Endodermal cell (in vitro differentiated cells): Measurements from ENCODE around the gene PCDHGC3. TPM values are rescaled to one million over a fixed set of nuclear protein-coding genes. Genes with fewer than 3 reads are reported as not detected.
A peak's percentile ranks its signal among the peaks of the same experiment; 100 is the strongest.

Experiments
- DNase-seq: peaks from one replicate; pipeline ENCODE4 v3.0.0-alpha.2; 2017
- H3K27ac ChIP-seq: 2 replicates; pipeline ENCODE4 v1.5.1; 2013; ENCODE audit warnings: mild to moderate bottlenecking, low read depth, low read length, moderate library complexity
- H3K27me3 ChIP-seq: 2 replicates; pipeline ENCODE4 v1.6.1; 2013; ENCODE audit warnings: mild to moderate bottlenecking, low read length, moderate library complexity; ENCODE audit not compliant: insufficient read depth, control insufficient read depth, poor library complexity, severe bottlenecking
- H3K36me3 ChIP-seq: 2 replicates; pipeline ENCODE4 v1.7.0; 2013; ENCODE audit warnings: mild to moderate bottlenecking, low read length, moderate library complexity; ENCODE audit not compliant: control insufficient read depth, insufficient read depth
- H3K4me1 ChIP-seq: one replicate; pipeline ENCODE4 v1.7.0; 2013; ENCODE audit warnings: low read length; ENCODE audit not compliant: control insufficient read depth, insufficient read depth
- H3K4me3 ChIP-seq: 2 replicates; pipeline ENCODE4 v1.5.1; 2013; ENCODE audit warnings: mild to moderate bottlenecking, low read length, moderate library complexity
- H3K9ac ChIP-seq: 2 replicates; pipeline ENCODE4 v1.6.1; 2013; ENCODE audit warnings: mild to moderate bottlenecking, low read length, moderate library complexity; ENCODE audit not compliant: poor library complexity, severe bottlenecking; ENCODE audit errors: extremely low read depth
- H3K9me3 ChIP-seq: 2 replicates; pipeline ENCODE4 v1.6.1; 2013; ENCODE audit warnings: mild to moderate bottlenecking, low read length, moderate library complexity; ENCODE audit not compliant: control insufficient read depth
- H3K27ac Mint-ChIP-seq: 2 replicates; pipeline ENCODE4 v1.8.0; 2020; ENCODE audit warnings: mixed read lengths
- H3K27me3 Mint-ChIP-seq: 2 replicates; pipeline ENCODE4 v1.8.0; 2021; ENCODE audit warnings: mild to moderate bottlenecking, mixed read lengths; ENCODE audit not compliant: insufficient read depth
- H3K36me3 Mint-ChIP-seq: 2 replicates; pipeline ENCODE4 v1.8.0; 2020; ENCODE audit warnings: low read depth, mixed read lengths
- H3K4me1 Mint-ChIP-seq: 2 replicates; pipeline ENCODE4 v1.8.0; 2020; ENCODE audit warnings: mixed read lengths
- H3K4me3 Mint-ChIP-seq: 2 replicates; pipeline ENCODE4 v1.8.0; 2020; ENCODE audit warnings: mild to moderate bottlenecking, moderate library complexity, mixed read lengths
- H3K9me3 Mint-ChIP-seq: 2 replicates; pipeline ENCODE4 v1.8.0; 2020; ENCODE audit warnings: mild to moderate bottlenecking, mixed read lengths
- CTCF ChIP-seq: fragments of 200-600 bp; sonication (generic); conservative IDR thresholded peaks from 2 replicates; pipeline ENCODE4 v1.5.0; 2021; ENCODE audit warnings: antibody characterized with exemption, mild to moderate bottlenecking
- WGBS, 2 experiments: methylation state at CpG; one replicate each; pipeline versions ENCODE4 v1.1.5 to v1.1.7; 2013; ENCODE audit warnings: missing lambda C conversion rate in 2 of 2, mixed read lengths in 1 of 2; ENCODE audit not compliant: insufficient coverage in 1 of 2, insufficient read length in 1 of 2; 5-methylcytosine and 5-hydroxymethylcytosine counted together
- total RNA-seq, 2 donors: library from RNA; stranded (reverse); fragmentation: NEBNext Ultra II Directional in 1 of 2; extraction: Animal tissue kit (Norgen Biotek cat#: 25700) in 1 of 2; gene quantifications; 2 replicates in 1 of 2; 3 replicates in 1 of 2; pipeline ENCODE4 v1.2.1, GENCODE V29; 2021

Gene PCDHGC3
- total RNA-seq, 2 donors from 2014 or later, result 13.9 to 27.6 TPM

DNA sequence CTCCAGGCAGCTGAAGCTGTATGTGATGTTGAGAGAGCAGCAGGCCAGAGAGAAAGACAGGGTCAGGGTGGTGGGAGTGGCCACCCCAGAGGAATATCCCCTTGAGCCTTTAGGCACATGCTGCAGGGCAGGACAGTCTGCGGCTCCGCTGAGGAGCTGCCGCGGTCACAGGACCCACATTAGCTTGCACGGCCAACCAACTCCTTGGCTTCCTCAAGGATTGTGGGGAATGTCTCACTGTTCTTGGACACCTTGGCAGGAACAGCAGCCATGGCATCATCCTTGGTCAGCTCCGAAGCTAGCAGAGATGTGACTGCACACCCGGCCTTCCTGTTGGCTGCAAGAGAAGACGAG is 40.9 kb downstream of the PCDHGC3 start:
- Mint-ChIP-seq H3K4me3 (no peak overlapping the region), H3K4me1 (peaks cover 36% of the 10 kb centered on the region), H3K36me3 (peaks cover 54% of the 10 kb centered on the region), H3K9me3 (no peaks in the 10 kb centered on the region), H3K27ac (no peak overlapping the region), H3K27me3 (peaks cover 6% of the 10 kb centered on the region)
- H3K27me3 ChIP-seq, result no peaks in the 10 kb centered on the region
- H3K9ac ChIP-seq, result no peak overlapping the region
- H3K36me3 ChIP-seq, result peaks cover 69% of the 10 kb centered on the region
- no peak for DNase-seq
- no peaks in the 10 kb centered on the region for H3K9me3 ChIP-seq
- no peak overlapping the region for H3K4me3 ChIP-seq
- WGBS, 2 experiments, result 94 to 97% methylated on average over 6 to 8 of the region's 8 CpGs
- TF ChIP-seq CTCF, result no peak
- H3K27ac ChIP-seq, result no peak overlapping the region
- H3K4me1 ChIP-seq, result peaks cover 15% of the 10 kb centered on the region

DNA sequence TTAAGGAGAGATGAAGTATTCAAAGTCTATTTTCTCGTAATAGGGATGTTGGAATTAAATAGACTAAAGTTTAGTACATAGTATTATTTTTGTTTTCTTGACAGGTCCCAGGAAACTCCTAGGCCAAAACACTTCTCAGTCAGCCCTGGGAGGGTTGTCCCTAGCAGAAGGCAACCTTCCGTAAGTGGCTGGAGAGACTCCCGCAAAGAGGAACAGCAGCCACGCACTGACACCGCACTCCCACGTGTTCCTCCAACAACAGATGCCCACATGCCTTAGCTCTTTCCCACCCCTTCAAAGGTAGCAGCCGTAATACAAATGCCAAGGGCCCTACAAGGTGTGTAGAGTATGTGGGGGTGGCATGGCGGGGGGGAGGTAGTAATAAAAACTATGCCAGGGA is 41.5 kb downstream of the PCDHGC3 start:
- peaks cover 6% of the 10 kb centered on the region for H3K27me3 Mint-ChIP-seq
- no peaks in the 10 kb centered on the region for H3K27me3 ChIP-seq
- 95 to 100% methylated on average over 2 to 8 of the region's 8 CpGs for whole genome bisulfite sequencing, 2 experiments
- peaks cover 59% of the 10 kb centered on the region for H3K36me3 Mint-ChIP-seq
- H3K27ac Mint-ChIP-seq, result no peak overlapping the region
- no peaks in the 10 kb centered on the region for H3K9me3 Mint-ChIP-seq
- H3K4me3 Mint-ChIP-seq, result no peak overlapping the region
- H3K4me3 ChIP-seq, result no peak overlapping the region
- H3K4me1 Mint-ChIP-seq, result peaks cover 36% of the 10 kb centered on the region
- no peak overlapping the region for H3K9ac ChIP-seq
- no peaks in the 10 kb centered on the region for H3K9me3 ChIP-seq
- no peak for TF ChIP-seq CTCF
- H3K27ac ChIP-seq, result no peak overlapping the region
- H3K36me3 ChIP-seq, result peaks cover 75% of the 10 kb centered on the region
- peaks cover 22% of the 10 kb centered on the region for H3K4me1 ChIP-seq
- DNase-seq, result no peak

GRCh38 chr5:141517880-141518617 is 42.3 kb downstream of the PCDHGC3 start:
- H3K27ac Mint-ChIP-seq, result no peak overlapping the region
- H3K36me3 Mint-ChIP-seq, result peaks cover 66% of the 10 kb centered on the region
- H3K9me3 Mint-ChIP-seq, result no peaks in the 10 kb centered on the region
- Histone ChIP-seq H3K4me1 (peaks cover 22% of the 10 kb centered on the region), H3K27me3 (no peaks in the 10 kb centered on the region), H3K4me3 (no peak overlapping the region), H3K27ac (no peak overlapping the region), H3K36me3 (peaks cover 81% of the 10 kb centered on the region), H3K9me3 (no peaks in the 10 kb centered on the region), H3K9ac (no peak overlapping the region)
- WGBS, 2 experiments, result 88 to 95% methylated on average over 7 to 11 of the region's 11 CpGs
- H3K4me3 Mint-ChIP-seq, result no peak overlapping the region
- H3K4me1 Mint-ChIP-seq, result peaks cover 31% of the 10 kb centered on the region
- peak; percentile 18 for DNase-seq
- TF ChIP-seq CTCF, result no peak
- peaks cover 3% of the 10 kb centered on the region for H3K27me3 Mint-ChIP-seq
